Measurements from ENCODE around the gene LONRF2.

The LONRF2 gene

DNA sequence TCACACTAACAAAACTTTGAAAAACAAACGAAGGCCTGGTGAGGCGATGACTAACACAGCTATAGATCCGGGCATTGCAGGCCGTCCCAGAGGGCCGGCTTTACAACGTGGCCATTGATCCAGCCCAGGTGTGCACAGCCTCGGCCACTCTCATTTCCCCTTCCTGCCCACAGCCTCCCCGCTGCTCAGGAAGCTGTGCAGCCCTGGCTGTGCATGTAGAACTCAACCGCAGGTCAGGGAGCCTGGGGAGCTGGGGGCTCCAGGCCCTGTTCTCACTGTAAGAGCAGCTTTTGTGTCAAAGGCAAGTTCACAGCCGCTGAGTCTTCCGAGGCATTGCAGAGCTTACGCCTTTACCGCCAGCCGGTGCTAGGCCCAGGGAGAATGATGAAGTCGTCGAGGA, 87.2 kb downstream of the LONRF2 start:
- Histone ChIP-seq H3K27ac (replicated peaks) (no peak overlapping the region), H3K27me3 (ENCODE audit: insufficient read depth, poor library complexity, severe bottlenecking) (no peaks in the 10 kb centered on the region), H3K4me3 (replicated peaks; ENCODE audit: insufficient read depth, low read length) (no peak overlapping the region)
- peak in 1 of 2 experiments; percentile 30 for DNase-seq (ENCODE audit: low read depth in 1 of 2, low spot score in 1 of 2)
- no peak for TF ChIP-seq REST (IDR thresholded peaks at IDR 0.05; ENCODE audit: insufficient replicate concordance, low read depth)
- 0 out of 2 replicates have a peak, but pooled peaks have one; percentile 10 for TF ChIP-seq SPI1 (IDR thresholded peaks at IDR 0.05; ENCODE audit: borderline replicate concordance, low read depth)
- no peak for TF ChIP-seq GABPA (IDR thresholded peaks at IDR 0.05; ENCODE audit: low read depth)

DNA sequence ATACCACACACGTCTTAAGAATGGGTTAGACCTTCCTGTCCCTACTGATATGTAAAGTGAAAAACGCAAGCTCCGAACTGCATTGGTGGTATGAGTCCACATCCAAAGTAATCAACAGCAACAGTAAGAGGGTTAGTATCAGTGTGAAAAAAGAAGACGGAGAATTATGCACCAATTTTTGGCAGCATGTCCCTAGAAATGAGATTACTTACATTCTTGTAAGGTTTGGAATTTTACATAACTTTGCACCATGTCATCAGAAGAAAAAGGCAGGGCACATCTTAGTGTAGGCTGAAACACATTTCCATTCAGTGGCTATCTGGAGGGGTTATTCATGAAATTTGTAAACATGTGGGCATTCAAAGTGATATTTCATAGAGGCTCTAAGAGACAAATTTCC, 88.2 kb downstream of the LONRF2 start:
- Histone ChIP-seq H3K27ac (replicated peaks) (no peak overlapping the region), H3K4me3 (replicated peaks; ENCODE audit: insufficient read depth, low read length) (no peak overlapping the region), H3K27me3 (ENCODE audit: insufficient read depth, poor library complexity, severe bottlenecking) (no peaks in the 10 kb centered on the region)
- TF ChIP-seq GABPA (IDR thresholded peaks at IDR 0.05; ENCODE audit: low read depth) (no peak), REST (IDR thresholded peaks at IDR 0.05; ENCODE audit: insufficient replicate concordance, low read depth) (no peak), CTCF (IDR thresholded peaks at IDR 0.05; ENCODE audit: insufficient read depth, low read length) (no peak), POLR2AphosphoS5 (IDR thresholded peaks at IDR 0.05; ENCODE audit: low read depth) (no peak), SPI1 (IDR thresholded peaks at IDR 0.05; ENCODE audit: borderline replicate concordance, low read depth) (no peak)
- no peak for DNase-seq (ENCODE audit: low read depth in 1 of 2, low spot score in 1 of 2)

DNA sequence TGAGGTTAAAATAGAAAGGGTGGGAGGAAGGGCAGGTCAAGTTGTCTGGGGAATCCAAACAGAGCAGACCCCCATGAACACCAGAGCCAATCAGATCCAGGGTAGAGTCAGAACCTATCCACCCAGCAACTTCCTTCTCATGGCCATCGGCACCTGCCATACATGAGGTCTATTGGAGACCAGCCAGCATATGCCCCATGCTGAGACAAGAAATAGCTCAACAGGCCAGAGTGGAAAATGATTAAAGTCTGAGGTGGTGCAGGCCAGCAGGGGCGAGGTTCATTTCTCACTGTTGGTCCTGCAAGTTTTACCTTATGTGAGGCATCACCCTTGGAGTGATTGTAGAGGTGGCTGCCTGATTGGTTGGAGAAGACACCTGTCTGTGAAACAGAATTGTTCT, 89.2 kb downstream of the LONRF2 start:
- DNase-seq (ENCODE audit: low read depth in 1 of 2, low spot score in 1 of 2): no peak
- TF ChIP-seq GABPA (IDR thresholded peaks at IDR 0.05; ENCODE audit: low read depth) (no peak), REST (IDR thresholded peaks at IDR 0.05; ENCODE audit: insufficient replicate concordance, low read depth) (no peak), SPI1 (IDR thresholded peaks at IDR 0.05; ENCODE audit: borderline replicate concordance, low read depth) (no peak), POLR2AphosphoS5 (IDR thresholded peaks at IDR 0.05; ENCODE audit: low read depth) (no peak), CTCF (IDR thresholded peaks at IDR 0.05; ENCODE audit: insufficient read depth, low read length) (no peak)
- H3K27me3 ChIP-seq (ENCODE audit: insufficient read depth, poor library complexity, severe bottlenecking): no peaks in the 10 kb centered on the region
- no peak overlapping the region for H3K4me3 ChIP-seq (replicated peaks; ENCODE audit: insufficient read depth, low read length)
- no peak overlapping the region for H3K27ac ChIP-seq (replicated peaks)

Measured in HL-60 (cell line).